Bronchial epithelial cell (primary cell): ENCODE data around the gene L1CAM. TPM values are rescaled to one million over a fixed set of nuclear protein-coding genes. Genes with fewer than 3 reads are reported as not detected.
A peak's percentile ranks its signal among the peaks of the same experiment; 100 is the strongest.

Experiments used
- DNase-seq: peaks from one replicate; pipeline ENCODE4 v3.0.0-alpha.2; 2010; ENCODE audit warnings: low read depth
- FAIRE-seq: peaks from 2 replicates; lab custom pipeline; 2011; peaks lifted over from hg19 to GRCh38; lab: Jason Lieb, UNC
- H3K27me3 ChIP-seq: 2 replicates; pipeline ENCODE4 v1.5.1; 2011; ENCODE audit warnings: low read length; ENCODE audit not compliant: control insufficient read depth, insufficient read depth
- H3K36me3 ChIP-seq: 2 replicates; pipeline ENCODE4 v1.5.1; 2011; ENCODE audit warnings: low read length; ENCODE audit not compliant: control insufficient read depth, insufficient read depth
- H3K4me3 ChIP-seq: 2 replicates; pipeline ENCODE4 v1.5.1; 2011; ENCODE audit warnings: mild to moderate bottlenecking, low read depth, low read length, control low read depth
- total RNA-seq: library from RNA; depleted of rRNA; stranded (reverse); fragments of >200 nt; gene quantifications from 2 replicates; pipeline ENCODE4 v1.2.1, GENCODE V29; 2014
- TF ChIP-seq, protein P1 (sequence below): IDR thresholded peaks from 2 replicates; pipeline ENCODE4 v1.5.1; 2011; ENCODE audit warnings: mild to moderate bottlenecking, moderate library complexity, low read length, control low read depth, inconsistent platforms; ENCODE audit not compliant: insufficient read depth, severe bottlenecking

Gene L1CAM
- total RNA-seq, 1 donor from 2014 or later = 0.26 TPM

DNA sequence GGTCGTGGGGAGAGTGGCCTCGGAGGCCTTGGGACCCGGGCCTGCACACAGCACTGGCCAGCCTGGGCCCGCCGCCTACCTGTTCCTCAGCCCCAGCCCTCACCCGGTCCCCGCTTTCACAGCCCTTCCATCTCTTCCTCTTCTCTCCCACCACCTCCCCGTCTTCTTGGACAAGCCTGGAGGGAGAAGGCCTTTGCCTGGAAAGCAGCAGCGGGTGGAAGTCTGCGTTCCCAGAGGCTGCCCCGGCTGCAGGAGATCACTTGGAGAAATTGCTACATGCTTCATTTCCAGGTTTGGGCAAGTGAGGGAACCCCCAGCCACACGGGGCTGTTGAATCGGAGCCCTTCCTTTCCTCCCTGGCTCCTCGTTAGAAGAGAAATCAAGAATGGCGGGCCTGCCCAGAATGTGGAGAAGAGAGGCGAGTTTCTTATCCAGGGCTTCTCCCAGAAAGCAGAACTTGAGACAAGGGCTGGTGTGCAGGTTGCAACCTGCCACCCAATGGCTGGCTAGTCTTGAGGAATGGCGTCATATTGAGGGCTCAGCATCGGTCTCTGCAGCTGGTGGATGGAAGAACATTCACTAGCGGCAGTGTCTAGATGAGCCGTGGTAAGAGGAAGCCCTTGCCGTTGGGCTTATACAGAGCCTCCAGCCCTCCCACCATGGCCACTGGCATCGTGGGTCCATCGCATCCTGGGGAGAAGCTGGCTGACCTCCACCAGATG, 54.4 kb downstream of the L1CAM start:
- DNase-seq (peak; percentile 5), FAIRE-seq (no peak)
- Histone ChIP-seq H3K36me3 (no peaks in the 10 kb centered on the region), H3K4me3 (no peak overlapping the region), H3K27me3 (peaks cover 12% of the 10 kb centered on the region)
- TF ChIP-seq, protein P1, sequence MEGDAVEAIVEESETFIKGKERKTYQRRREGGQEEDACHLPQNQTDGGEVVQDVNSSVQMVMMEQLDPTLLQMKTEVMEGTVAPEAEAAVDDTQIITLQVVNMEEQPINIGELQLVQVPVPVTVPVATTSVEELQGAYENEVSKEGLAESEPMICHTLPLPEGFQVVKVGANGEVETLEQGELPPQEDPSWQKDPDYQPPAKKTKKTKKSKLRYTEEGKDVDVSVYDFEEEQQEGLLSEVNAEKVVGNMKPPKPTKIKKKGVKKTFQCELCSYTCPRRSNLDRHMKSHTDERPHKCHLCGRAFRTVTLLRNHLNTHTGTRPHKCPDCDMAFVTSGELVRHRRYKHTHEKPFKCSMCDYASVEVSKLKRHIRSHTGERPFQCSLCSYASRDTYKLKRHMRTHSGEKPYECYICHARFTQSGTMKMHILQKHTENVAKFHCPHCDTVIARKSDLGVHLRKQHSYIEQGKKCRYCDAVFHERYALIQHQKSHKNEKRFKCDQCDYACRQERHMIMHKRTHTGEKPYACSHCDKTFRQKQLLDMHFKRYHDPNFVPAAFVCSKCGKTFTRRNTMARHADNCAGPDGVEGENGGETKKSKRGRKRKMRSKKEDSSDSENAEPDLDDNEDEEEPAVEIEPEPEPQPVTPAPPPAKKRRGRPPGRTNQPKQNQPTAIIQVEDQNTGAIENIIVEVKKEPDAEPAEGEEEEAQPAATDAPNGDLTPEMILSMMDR = no peak

DNA sequence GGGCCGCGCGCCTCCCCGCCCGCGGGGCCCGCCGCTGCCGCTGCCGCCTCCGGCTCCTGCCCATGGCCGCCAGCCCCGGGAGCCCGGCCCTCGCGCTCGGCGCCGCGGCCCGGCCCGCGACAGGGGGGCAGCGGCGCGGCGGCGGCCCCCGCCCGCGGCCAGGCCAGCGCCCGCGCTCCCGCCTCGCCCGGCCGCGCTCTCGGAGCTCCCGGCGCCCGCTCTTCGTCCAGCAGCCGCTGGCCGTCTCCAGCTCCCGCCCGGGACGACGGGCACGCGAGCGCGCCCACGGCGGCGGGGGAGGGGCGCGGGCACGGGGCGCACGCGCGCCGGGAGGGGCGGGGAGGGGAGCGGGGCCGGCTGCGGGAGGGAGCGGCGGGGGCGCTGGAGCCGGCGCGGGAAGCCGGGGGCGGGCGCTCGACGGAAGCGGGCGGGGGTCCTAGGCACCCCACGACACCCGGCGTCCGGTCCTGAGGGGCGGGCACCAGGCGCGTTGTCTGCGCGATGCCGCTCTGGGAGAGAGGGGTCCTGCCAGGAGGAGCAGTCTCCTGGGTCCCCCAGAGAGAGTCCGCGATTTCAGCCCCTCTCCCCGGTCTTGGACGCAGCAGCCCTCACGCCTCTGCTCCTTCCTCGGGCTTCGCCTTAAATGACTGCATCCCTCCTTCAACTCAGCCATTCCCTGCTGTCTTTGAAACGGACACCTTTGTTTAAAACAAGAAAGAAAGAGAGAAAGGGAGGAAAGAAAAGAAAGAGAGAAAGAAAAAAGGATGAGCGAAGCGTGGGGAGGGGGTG, 55.1 kb downstream of the L1CAM start:
- no peaks in the 10 kb centered on the region for H3K36me3 ChIP-seq
- TF ChIP-seq, protein P1 = no peak
- H3K27me3 ChIP-seq = peaks cover 12% of the 10 kb centered on the region
- no peak overlapping the region for H3K4me3 ChIP-seq
- DNase-seq = no peak
- FAIRE-seq = no peak

DNA sequence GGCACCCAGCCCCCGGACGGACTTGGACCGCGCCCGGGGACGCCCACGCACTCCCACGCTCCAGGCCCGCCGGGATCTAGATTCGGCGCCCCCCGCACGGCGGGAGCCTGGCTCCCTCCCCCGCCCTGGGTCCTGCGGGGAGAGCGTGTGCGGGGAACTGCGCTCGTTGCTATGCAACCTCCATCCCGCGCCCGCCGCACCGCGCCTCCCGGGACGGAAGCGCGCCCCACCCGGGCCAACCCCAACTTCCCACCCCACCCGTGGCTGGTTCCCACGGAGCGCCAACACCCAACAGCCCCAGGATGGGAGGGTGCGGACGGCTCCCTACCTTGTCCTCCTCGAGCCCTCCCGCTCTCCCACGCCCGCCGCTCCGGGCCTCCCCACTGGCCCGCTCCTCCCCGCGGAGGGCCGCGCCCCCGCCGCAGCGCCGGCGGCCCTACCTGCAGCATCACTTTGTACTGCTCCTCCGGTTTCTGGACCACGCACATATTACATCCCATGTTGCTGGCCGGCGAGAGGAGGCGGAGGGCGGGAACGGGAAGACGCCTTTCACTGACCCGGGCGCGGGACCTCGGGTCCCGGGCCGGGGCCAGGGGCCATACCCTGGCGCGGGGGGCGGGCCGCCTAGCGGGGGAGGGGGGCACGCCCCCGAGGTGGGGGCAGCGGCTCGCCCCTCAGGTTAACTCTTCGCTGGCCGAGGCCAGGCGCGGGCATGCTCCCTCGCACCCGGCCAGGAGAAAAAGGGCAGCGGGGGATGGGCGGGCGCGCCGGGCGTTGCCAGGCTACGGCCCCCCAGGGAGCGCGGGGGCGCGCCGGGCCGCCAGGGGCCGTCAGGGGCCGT, 56.0 kb downstream of the L1CAM start, which contains the start of gene PDZD4:
PDZD4 (minus strand) TSS at position 746 of the 841 bp plus-strand sequence; CDS start at position 500, 246 bp downstream.
- H3K36me3 ChIP-seq = no peaks in the 10 kb centered on the region
- TF ChIP-seq, protein P1 = no peak
- FAIRE-seq = no peak

DNA sequence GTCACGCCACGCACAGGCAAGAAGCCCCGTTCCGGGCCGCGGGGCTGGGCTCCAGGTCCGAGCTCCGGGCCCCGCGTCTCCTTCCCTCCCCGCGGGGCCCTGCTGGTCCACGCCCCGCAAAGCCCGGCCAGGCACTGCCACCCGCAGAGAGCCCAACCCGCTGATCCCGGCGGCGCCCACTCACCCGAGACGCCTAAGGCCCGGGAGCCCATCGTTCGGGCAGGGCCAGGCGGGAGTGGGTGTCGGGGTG, 56.5 kb downstream of the L1CAM start:
- H3K4me3 ChIP-seq = no peak overlapping the region
- no peak for FAIRE-seq
- no peak for DNase-seq
- no peaks in the 10 kb centered on the region for H3K36me3 ChIP-seq
- H3K27me3 ChIP-seq = peaks cover 12% of the 10 kb centered on the region
- TF ChIP-seq, protein P1 = no peak

More for the DNA sequence above, 56.0 kb downstream of the L1CAM start, which contains the start of gene PDZD4:
- Histone ChIP-seq H3K4me3 (no peak within 1 kb of the TSS), H3K27me3 (peaks cover 12% of the 10 kb centered on the region)
- no peak for DNase-seq

DNA sequence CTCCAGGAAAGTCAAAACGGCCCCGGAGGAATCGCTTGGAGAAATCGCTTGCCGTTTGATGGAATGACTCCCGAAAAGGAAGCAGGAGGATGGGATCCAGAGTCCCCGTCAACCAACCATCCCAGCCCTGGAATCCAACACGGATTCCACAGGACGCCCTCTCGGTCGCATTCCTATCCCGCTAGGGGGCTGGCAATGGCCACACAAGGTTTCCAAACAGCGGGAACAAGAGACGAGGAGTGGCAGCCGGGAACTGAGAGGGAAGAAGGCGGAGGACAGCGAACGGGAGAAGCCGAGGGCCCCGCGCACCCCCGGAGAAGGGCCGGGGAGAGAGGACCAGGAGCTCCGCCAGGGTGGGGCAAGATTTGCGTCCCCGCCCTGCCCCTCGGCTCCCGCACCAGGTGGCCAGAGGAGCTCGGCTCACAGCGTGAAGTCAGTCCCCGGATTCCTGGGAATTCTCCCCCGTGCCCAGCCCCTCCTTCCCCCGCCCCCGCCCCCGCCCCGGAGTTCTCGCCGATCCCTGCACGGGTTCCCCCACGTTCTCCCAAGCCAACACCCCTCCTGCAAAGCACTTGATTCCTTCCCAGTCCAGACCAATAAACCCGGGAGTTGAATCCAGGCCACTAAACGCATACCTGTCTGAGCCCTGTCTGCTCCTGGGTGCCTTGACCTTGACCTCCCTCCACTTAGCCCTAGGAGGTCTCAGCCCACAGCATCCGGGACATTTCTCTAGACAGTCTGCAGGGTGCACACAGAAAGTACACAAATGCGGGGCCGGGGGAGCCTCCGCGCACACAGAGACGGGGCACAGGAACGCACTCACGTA, 57.0 kb downstream of the L1CAM start:
- DNase-seq (no peak), FAIRE-seq (no peak)
- no peaks in the 10 kb centered on the region for H3K36me3 ChIP-seq
- no peak overlapping the region for H3K4me3 ChIP-seq
- peaks cover 12% of the 10 kb centered on the region for H3K27me3 ChIP-seq
- TF ChIP-seq, protein P1 = no peak
